Posterior cingulate gyrus (tissue), 11 donors: ENCODE data around the gene KLK11.

Experiments
- DNase-seq, 10 donors: peaks; one replicate each; pipeline versions ENCODE4 v3.0.0 to v3.0.0-alpha.2; 2020 to 2021; ENCODE audit warnings: mixed read lengths in 3 of 10
- intact Hi-C: fragments of 100-400 bp; cut with DNase I; formaldehyde crosslinking; loops from one replicate; pipeline ENCODE4 v1.15.1; 2023

The KLK11 gene

GRCh38 chr19:51030631-51031030 is 4.2 kb upstream of the KLK11 start:
- DNase-seq: peak in 2 of 10 donors; percentile 42 to 69
- intact Hi-C loops: no loop called here

- intact Hi-C loops: no loop called here
- no peak for DNase-seq
These were observed 3.3 kb upstream of the KLK11 start for GRCh38 chr19:51029718-51030117.

DNA sequence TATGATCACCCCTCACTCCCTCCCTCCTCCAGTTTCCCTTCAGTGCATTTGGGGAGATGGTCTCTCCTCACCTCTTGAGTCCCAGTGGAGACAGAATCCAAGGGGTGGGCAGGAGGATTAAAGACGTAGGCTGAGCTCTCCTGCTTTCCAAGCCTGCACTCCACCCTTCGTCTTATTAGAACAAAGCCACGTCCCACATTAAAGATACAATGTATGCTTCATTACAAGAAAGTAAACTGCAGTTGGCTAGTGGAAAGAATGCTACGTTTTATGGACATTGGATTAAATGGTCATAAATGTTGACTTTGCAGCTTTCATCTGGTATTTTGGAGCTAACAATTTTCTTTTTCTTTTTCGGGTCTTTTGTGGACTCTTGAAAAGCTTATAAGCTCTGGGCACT is 1.5 kb upstream of the KLK11 start:
- intact Hi-C loops: no loop called here

GRCh38 chr19:51027126-51027806 is 850 bp upstream of the KLK11 start:
- intact Hi-C loops: no loop called here
- peak in 3 of 10 donors; percentile 12 to 57 (median 47) for DNase-seq

More for the DNA sequence above, 1.5 kb upstream of the KLK11 start:
- DNase-seq: no peak

- peak in 2 of 10 donors; percentile 42 to 73 for DNase-seq
- intact Hi-C loops: no loop called here
These were observed 435 bp downstream of the KLK11 start for GRCh38 chr19:51025809-51026553.

DNA sequence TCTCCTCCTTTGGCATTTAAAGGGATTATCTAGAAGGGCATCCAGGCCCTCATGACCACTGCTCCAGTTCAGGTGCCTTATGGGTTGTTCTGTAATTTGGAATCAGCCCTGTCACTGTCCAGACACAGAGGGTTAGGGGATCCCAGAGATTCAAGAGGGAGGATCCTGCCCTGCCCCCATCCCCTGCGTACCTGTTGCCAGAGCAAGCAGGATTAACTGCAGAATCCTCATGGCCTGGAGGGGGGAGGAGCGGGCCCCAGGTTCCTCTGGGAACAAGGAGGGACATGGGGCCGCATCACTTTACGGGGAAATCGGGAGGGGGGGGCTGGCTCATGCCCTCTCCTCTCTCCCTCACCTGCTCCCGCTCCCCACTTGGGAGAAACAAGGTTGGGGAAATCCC is 1.0 kb downstream of the KLK11 start:
- DNase-seq: peak in 2 of 10 donors; percentile 0 to 57
- intact Hi-C loops: no loop called here

DNA sequence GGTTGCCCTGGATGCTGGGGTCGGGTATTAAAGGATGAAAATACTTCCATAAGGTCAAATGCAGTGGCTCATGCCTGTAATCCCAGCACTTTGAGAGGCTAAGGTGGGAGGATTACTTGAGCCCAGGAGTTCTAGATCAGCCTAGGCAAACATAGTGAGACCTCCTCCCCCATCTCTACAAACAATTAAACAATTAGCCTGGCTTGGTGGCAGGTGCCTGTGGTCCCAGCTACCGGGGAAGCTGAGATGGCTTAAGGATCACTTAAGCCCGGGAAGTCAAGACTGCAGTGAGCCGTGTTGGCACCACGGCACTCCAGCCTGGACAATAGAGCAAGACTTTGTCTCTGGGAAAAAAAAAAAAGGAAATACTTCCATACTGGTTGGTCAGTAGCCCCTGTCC is 1.5 kb downstream of the KLK11 start:
- DNase-seq: peak in 2 of 10 donors; percentile 3 to 17
- intact Hi-C loops: no loop called here

DNA sequence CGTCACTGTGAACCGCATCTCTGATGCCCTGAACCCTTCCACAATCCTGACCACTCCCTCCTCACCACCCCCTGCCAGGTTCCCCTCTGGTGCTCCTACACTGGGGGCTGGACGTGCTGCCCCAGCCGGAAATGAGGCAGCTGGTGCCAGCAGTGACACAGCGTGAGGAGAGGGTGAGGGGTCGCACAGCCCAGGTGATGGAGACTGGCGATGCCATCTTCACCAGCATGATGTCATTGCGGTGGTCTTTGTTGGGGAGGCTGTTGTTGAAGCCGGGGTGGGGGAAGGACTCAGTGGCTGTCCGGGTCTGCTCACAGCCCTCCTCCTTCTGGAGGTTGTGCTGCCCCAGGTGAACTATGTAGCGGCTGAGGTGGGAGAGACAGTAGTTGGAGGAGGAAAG is 2.5 kb downstream of the KLK11 start:
- intact Hi-C loops: no loop called here

GRCh38 chr19:51022526-51022925 is 3.9 kb downstream of the KLK11 start:
- intact Hi-C loops: no loop called here
- DNase-seq: peak in 2 of 10 donors; percentile 25 to 39

More for the DNA sequence above, 2.5 kb downstream of the KLK11 start:
- DNase-seq: peak in 2 of 10 donors; percentile 50 to 78

DNA sequence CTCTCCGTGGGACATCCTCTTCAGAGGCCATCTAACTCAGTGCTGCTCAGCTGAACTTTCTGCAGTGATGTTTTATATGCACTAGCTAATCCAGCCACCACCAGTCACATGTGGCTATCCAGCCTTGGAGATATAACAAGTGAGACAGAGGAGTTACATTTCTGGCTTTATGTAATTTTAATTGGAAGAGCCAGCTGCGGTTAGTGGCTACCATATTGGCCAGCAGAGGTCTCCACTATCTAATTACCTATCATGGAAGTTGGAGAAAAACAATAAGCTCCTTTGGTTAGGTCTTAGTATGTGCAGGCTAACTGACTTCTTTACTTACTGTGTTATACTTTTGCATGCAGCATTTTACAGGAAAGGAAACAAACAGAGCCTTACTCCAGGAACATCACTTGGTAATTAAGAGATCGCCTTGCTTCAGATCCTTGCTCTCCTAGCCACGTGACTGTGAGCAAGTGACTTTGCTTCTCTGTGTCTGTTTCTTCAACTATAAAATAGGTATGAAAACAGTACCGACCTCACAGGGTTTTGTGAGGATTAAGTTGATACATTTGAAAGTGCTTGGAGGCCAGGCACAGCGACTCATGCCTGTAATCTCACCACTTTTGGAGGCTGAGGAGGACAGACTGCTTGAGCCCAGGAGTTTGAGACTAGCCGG is 5.3 kb downstream of the KLK11 start:
- peak in 3 of 10 donors; percentile 12 to 44 (median 17) for DNase-seq
- intact Hi-C loops: loop anchor here (1.0 kb wide), 2 partner anchors 73 to 148 kb away; no protein-coding TSS in a partner anchor

GRCh38 chr19:51019544-51019925 is 6.9 kb downstream of the KLK11 start, which contains the start of gene KLK10:
Gene KLK10, minus strand, starts transcription at chr19:51019709. Its CDS starts 579 bp downstream, at chr19:51019130.
- peak in 2 of 10 donors; percentile 40 to 46 for DNase-seq
- intact Hi-C loops: no loop called here

DNA sequence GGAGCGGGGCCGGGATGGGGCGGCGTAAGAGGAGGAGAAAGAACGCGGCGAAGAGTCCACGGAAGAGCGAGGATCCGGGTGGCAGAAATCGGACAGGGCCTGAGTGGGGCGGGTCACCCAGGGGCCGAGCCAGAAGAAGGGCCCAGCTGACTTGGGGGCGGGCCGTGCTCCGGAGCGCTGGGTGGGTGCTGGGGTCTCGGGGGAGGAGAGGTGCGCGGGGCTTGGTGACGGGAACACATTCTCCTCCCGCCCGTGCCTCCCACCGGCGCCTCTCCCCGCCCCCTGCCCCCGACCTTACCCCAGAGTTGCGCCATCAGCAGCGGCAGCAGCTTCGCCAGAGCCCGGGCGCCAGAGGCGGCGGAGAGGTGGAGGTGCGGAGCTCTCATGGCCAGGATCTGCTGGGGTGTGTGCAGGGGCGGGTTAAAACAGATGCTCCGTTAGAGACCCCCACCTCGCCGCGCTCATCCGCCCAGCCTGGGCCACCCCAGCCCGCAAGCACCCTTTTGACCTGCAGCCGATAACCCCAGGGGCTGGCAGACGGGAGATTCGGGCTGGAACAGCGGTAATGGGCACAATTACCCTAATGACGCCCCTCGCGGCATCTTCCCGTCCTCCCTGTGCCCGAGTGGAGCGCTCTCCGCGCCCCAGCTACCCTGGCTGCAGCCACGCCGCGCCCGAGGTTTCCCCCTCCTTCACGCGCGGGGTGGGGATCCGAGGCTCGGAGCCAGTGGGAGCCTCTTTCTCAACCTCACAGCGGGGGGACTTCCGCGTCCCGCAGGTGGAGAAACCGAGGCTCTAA is 7.5 kb downstream of the KLK11 start:
- intact Hi-C loops: no loop called here
- DNase-seq: peak in 3 of 10 donors; percentile 60 to 67 (median 61)

DNA sequence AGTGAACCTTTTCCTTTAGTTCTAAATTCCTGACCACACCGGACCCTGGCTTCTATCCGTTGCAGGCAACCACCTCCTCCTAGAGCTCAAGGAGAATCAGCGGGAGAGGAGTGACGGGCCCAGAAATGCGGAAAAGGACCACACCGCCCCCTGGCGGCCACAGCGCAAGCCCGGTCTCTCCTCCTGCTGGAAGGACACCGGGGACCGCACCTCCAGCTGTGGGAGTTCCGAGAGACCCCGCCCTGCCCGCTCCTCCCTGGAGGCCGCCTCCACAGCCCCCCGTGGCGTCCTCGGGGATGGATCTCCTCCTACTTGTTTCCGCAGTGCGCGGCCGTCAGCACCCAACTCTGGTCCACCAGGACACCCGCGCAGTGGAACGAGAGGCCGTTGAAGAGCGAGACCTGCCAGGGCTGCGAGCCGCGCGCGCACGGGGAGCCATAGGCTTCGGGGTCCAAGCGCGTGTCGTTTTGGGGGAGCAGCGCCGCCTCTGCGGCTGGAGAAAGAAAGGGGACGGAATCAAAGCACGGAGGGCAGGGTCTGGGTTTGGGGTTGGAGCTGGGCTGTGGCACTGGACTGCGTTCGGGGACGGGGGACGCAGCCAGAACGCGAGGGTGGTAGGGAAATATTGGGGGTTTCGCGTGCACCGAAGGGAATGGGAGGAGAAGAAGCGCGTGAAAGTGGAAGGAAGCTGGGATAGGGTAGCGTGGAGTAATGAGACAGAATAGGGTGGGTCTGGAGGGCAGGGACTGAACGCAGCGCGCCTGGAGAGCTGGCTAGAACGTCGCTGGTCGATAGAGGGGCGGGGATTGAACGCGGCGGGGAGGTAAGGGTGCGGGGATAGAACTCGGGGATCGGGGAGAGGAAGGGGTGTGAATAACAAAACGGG is 9.4 kb downstream of the KLK11 start:
- intact Hi-C loops: loop anchor here (1.0 to 2.0 kb wide), 2 partner anchors 48 to 88 kb away; partner anchors contain the start of gene KLK6
- peak; percentile 59 to 96 (median 79) for DNase-seq

GRCh38 chr19:51015691-51016267 is 10.6 kb downstream of the KLK11 start:
- DNase-seq: peak in 2 of 10 donors; percentile 60 to 65
- intact Hi-C loops: loop anchor here (1.0 to 2.0 kb wide), 2 partner anchors 47 to 86 kb away; partner anchors contain the start of gene KLK6

- intact Hi-C loops: no loop called here
- DNase-seq: peak in 2 of 10 donors; percentile 4 to 7
These were observed 12.2 kb downstream of the KLK11 start for GRCh38 chr19:51014242-51014641.

DNA sequence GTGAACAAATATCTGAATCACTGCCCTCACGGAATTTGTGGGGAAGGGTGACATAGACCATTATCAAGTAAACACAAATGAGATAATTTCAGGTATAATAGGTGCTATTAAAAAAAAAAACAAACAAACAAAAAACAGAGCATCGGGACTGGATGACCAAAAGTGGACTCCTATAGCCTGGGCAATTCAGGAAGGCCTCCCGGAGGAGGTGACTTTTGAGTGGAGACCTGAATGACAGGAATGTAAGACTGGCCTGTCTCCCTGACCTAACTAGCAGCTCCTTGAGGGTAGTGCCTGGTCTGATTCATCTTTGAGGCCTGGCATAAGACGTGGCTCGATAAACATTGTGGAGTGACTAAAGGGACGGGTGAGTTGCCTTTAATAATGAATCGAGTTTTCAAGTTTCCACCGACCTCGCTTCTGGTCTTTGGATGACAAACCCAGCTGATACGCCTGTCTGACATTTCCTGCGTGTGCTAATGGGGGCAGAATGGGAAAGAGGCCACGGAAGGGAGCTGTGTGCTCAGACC is 13.7 kb downstream of the KLK11 start:
- intact Hi-C loops: no loop called here

DNA sequence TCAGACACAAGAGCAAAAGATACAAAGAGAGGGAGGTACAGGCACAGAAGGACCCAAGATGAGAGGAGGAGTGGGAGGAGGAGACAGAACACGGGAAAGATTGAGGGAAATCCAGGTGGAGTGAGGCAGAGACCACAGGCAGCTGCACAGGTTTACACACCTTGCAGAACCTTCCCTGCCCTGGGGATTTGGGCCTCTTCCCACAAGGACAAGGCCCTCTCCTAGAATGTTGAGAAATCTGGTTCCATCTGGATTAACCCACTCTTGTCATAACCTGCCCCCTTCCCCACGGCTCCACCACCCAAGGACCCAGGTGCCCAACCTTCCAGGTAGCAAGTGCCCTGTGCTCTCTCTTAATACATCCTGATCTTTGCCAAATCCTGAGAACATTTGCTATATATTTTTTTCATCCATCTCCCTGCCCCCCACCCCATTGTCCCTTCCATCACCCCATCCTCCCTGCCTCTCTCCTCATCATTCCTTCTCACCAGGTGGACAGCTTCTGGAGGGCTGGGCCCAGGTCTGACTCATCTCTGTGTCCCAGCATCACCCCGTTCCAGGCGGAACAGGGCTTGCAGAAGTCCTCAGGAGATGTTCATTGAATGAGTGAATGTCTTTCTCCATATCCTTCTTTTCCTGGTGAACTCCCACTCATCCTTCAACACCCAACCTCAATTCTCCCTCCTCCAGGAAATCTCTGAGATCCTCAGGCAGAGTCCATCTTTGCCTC is 16.2 kb downstream of the KLK11 start:
- intact Hi-C loops: no loop called here
- DNase-seq: peak in 2 of 10 donors; percentile 11 to 30

More for the DNA sequence above, 13.7 kb downstream of the KLK11 start:
- DNase-seq: peak in 1 of 10 donors; percentile 14
